ENCODE data around the gene MCEE. TPM values are rescaled to one million over a fixed set of nuclear protein-coding genes. Genes with fewer than 3 reads are reported as not detected.

MCEE gene
- polyA plus RNA-seq, 1 of the 3 experiments (the other 2 are of a cell fraction) = 6.2 TPM

- H4K20me1 ChIP-seq (ENCODE audit: insufficient read depth) = no peaks in the 10 kb centered on the region
- WGBS (ENCODE audit: low lambda C conversion rate) = 98% methylated on average over 3 of the region's 3 CpGs
- peaks cover 7% of the 10 kb centered on the region for H3F3A ChIP-seq (replicated peaks; ENCODE audit: insufficient read depth)
- H3K9ac ChIP-seq = no peak overlapping the region
- H3K27ac ChIP-seq (ENCODE audit: low read depth in 2 of 2, low read length in 1 of 2) = no peak overlapping the region
- POLR2A ChIA-PET = no interaction called here
- no peak for TF ChIP-seq RAD21 (IDR thresholded peaks at IDR 0.05; ENCODE audit: low read length)
- TF ChIP-seq EZH2phosphoT487 (IDR thresholded peaks at IDR 0.05; ENCODE audit: borderline replicate concordance, low read depth) = no peak
- TF ChIP-seq MAX (IDR thresholded peaks at IDR 0.05; ENCODE audit: low read depth) = no peak
- no peak overlapping the region for H3K4me3 ChIP-seq (ENCODE audit: low read depth in 2 of 2, low read length in 1 of 2)
- H3K9me2 ChIP-seq = no peaks in the 10 kb centered on the region
- CTCF ChIA-PET = interaction anchor here (1.0 to 8.5 kb wide), 2 partner anchors 13 to 78 kb away, joined by 3 to 42 read pairs; no protein-coding TSS in a partner anchor
- DNase-seq = no peak
- H3K27me3 ChIP-seq (ENCODE audit: insufficient read depth) = no peaks in the 10 kb centered on the region
- H3K4me1 ChIP-seq (ENCODE audit: control insufficient read depth in 1 of 2, insufficient read depth in 2 of 2, low read depth in 1 of 2, low read length in 1 of 2) = no peaks in the 10 kb centered on the region
- H3K4me2 ChIP-seq = no peak overlapping the region
- no peaks in the 10 kb centered on the region for H3K9me3 ChIP-seq
- peaks cover 81 to 82% of the 10 kb centered on the region in 2 experiments for H3K36me3 ChIP-seq (replicated peaks in 1 of 2; ENCODE audit: control insufficient read depth in 1 of 2, insufficient read depth in 2 of 2, low read length in 1 of 2)
- H3K79me2 ChIP-seq (ENCODE audit: insufficient read depth) = no peaks in the 10 kb centered on the region
- H2AFZ ChIP-seq (ENCODE audit: low read depth) = no peak overlapping the region
Measured at GRCh38 chr2:71143782-71144181, 13.8 kb upstream of the MCEE start.

GRCh38 chr2:71136174-71136573 is 6.1 kb upstream of the MCEE start:
- POLR2A ChIA-PET = no interaction called here
- no peak overlapping the region for H3K27ac ChIP-seq (ENCODE audit: low read depth in 2 of 2, low read length in 1 of 2)

GRCh38 chr2:71133603-71134002 is 3.6 kb upstream of the MCEE start:
- Histone ChIP-seq H3K4me3 (ENCODE audit: low read depth in 2 of 2, low read length in 1 of 2) (no peak overlapping the region), H3K79me2 (ENCODE audit: insufficient read depth) (peaks cover 44% of the 10 kb centered on the region), H3F3A (replicated peaks; ENCODE audit: insufficient read depth) (peaks cover 13% of the 10 kb centered on the region), H3K4me2 (no peak overlapping the region), H3K9me3 (no peaks in the 10 kb centered on the region), H4K20me1 (ENCODE audit: insufficient read depth) (peaks cover 6% of the 10 kb centered on the region), H3K9me2 (no peaks in the 10 kb centered on the region), H3K9ac (no peak overlapping the region), H3K27me3 (ENCODE audit: insufficient read depth) (no peaks in the 10 kb centered on the region), H3K36me3 (replicated peaks in 1 of 2; ENCODE audit: control insufficient read depth in 1 of 2, insufficient read depth in 2 of 2, low read length in 1 of 2) (peaks cover 41 to 59% of the 10 kb centered on the region in 2 experiments), H3K4me1 (ENCODE audit: control insufficient read depth in 1 of 2, insufficient read depth in 2 of 2, low read depth in 1 of 2, low read length in 1 of 2) (peaks cover 4 to 11% of the 10 kb centered on the region in 2 experiments; a peak in 2 of 4 replicates), H2AFZ (ENCODE audit: low read depth) (no peak overlapping the region), H3K27ac (ENCODE audit: low read depth in 2 of 2, low read length in 1 of 2) (no peak overlapping the region)
- ChIA-PET CTCF (interaction anchor here (1.4 kb wide), 1 partner anchor 19 kb away, joined by 3 read pairs; no protein-coding TSS in a partner anchor), POLR2A (no interaction called here)
- TF ChIP-seq CTCF (IDR thresholded peaks at IDR 0.05) (no peak), MAX (IDR thresholded peaks at IDR 0.05; ENCODE audit: low read depth) (no peak), PBX3 (IDR thresholded peaks at IDR 0.05) (no peak), NRF1 (IDR thresholded peaks at IDR 0.05; ENCODE audit: low read depth, low read length) (no peak)
- no peak for DNase-seq

More at GRCh38 chr2:71136174-71136573, 6.1 kb upstream of the MCEE start:
- peaks cover 63 to 83% of the 10 kb centered on the region in 2 experiments for H3K36me3 ChIP-seq (replicated peaks in 1 of 2; ENCODE audit: control insufficient read depth in 1 of 2, insufficient read depth in 2 of 2, low read length in 1 of 2)
- H3K4me2 ChIP-seq = no peak overlapping the region
- H3K27me3 ChIP-seq (ENCODE audit: insufficient read depth) = no peaks in the 10 kb centered on the region
- H3K9ac ChIP-seq = no peak overlapping the region
- peaks cover 6% of the 10 kb centered on the region for H4K20me1 ChIP-seq (ENCODE audit: insufficient read depth)
- H3K79me2 ChIP-seq (ENCODE audit: insufficient read depth) = peaks cover 30% of the 10 kb centered on the region
- H3K4me3 ChIP-seq (ENCODE audit: low read depth in 2 of 2, low read length in 1 of 2) = no peak overlapping the region
- no peak for DNase-seq
- WGBS (ENCODE audit: low lambda C conversion rate) = 93% methylated on average over 3 of the region's 3 CpGs
- no peak overlapping the region for H2AFZ ChIP-seq (ENCODE audit: low read depth)
- TF ChIP-seq USF1 (IDR thresholded peaks at IDR 0.05; ENCODE audit: borderline replicate concordance, low read depth) = no peak
- TF ChIP-seq TAF1 (IDR thresholded peaks at IDR 0.05; ENCODE audit: borderline replicate concordance, low read depth, low read length) = no peak
- TF ChIP-seq EP300 (IDR thresholded peaks at IDR 0.05; ENCODE audit: borderline replicate concordance in 1 of 2, low read depth in 1 of 2, low read length in 1 of 2) = no peak
- no peak for TF ChIP-seq NFIC (IDR thresholded peaks at IDR 0.05; ENCODE audit: borderline replicate concordance)
- TF ChIP-seq CHD2 (IDR thresholded peaks at IDR 0.05; ENCODE audit: low read length, partially characterized antibody) = no peak
- no peak for TF ChIP-seq MAX (IDR thresholded peaks at IDR 0.05; ENCODE audit: low read depth)
- CTCF ChIA-PET = no interaction called here
- H3K9me2 ChIP-seq = no peaks in the 10 kb centered on the region
- H3K9me3 ChIP-seq = no peaks in the 10 kb centered on the region
- peaks cover 4 to 7% of the 10 kb centered on the region in 2 experiments; a peak in 2 of 4 replicates for H3K4me1 ChIP-seq (ENCODE audit: control insufficient read depth in 1 of 2, insufficient read depth in 2 of 2, low read depth in 1 of 2, low read length in 1 of 2)
- peaks cover 7% of the 10 kb centered on the region for H3F3A ChIP-seq (replicated peaks; ENCODE audit: insufficient read depth)
